GM23338 (cell line): ENCODE data around the gene AIMP1. TPM values are rescaled to one million over a fixed set of nuclear protein-coding genes. Genes with fewer than 3 reads are reported as not detected.

Experiments used
- ATAC-seq: fragments of 200-7000 bp; cut with Tn5 transposase; 3 replicates; pipeline ENCODE4 v1.9.1; 2020
- DNase-seq: peaks from one replicate; pipeline ENCODE4 v3.0.0-alpha.2; 2015; ENCODE audit warnings: low spot score
- H2AFZ ChIP-seq: fragments of 200-600 bp; sonication (generic); 2 replicates; pipeline ENCODE4 v1.8.0; 2016; ENCODE audit warnings: antibody characterized with exemption, mild to moderate bottlenecking, moderate library complexity
- H3F3A ChIP-seq: fragments of 200-600 bp; sonication (generic); replicated peaks from 2 replicates; pipeline ENCODE4 v1.8.0; 2017; ENCODE audit warnings: antibody characterized with exemption, mixed run types, low read depth
- H3K27ac ChIP-seq: fragments of 200-600 bp; sonication (generic); 2 replicates; pipeline ENCODE4 v1.6.1; 2016; ENCODE audit warnings: low read depth
- H3K27me3 ChIP-seq: fragments of 200-600 bp; sonication (generic); 2 replicates; pipeline ENCODE4 v1.8.0; 2016; ENCODE audit warnings: mild to moderate bottlenecking, mixed run types, moderate library complexity; ENCODE audit not compliant: insufficient read depth
- H3K36me3 ChIP-seq: fragments of 200-600 bp; sonication (generic); 2 replicates; pipeline ENCODE4 v1.8.0; 2016; ENCODE audit warnings: mild to moderate bottlenecking; ENCODE audit not compliant: insufficient read depth
- H3K4me1 ChIP-seq: fragments of 200-600 bp; sonication (generic); 2 replicates; pipeline ENCODE4 v1.8.0; 2016; ENCODE audit warnings: mild to moderate bottlenecking, moderate library complexity; ENCODE audit not compliant: insufficient read depth
- H3K4me2 ChIP-seq: fragments of 200-600 bp; sonication (generic); 2 replicates; pipeline ENCODE4 v1.7.1; 2017; ENCODE audit warnings: mixed run types
- H3K4me3 ChIP-seq: fragments of 200-600 bp; sonication (generic); 2 replicates; pipeline ENCODE4 v1.6.1; 2016; ENCODE audit warnings: mixed run types
- H3K79me2 ChIP-seq: fragments of 200-600 bp; sonication (generic); replicated peaks from 2 replicates; pipeline ENCODE4 v1.8.0; 2017; ENCODE audit warnings: mild to moderate bottlenecking; ENCODE audit not compliant: insufficient read depth
- H3K9me2 ChIP-seq: fragments of 200-600 bp; sonication (generic); 2 replicates; pipeline ENCODE4 v1.8.0; 2017; ENCODE audit not compliant: insufficient read depth
- H4K20me1 ChIP-seq: fragments of 200-600 bp; sonication (generic); replicated peaks from 2 replicates; pipeline ENCODE4 v1.8.0; 2017; ENCODE audit warnings: mild to moderate bottlenecking; ENCODE audit not compliant: insufficient read depth
- H3K27ac Mint-ChIP-seq: 2 replicates; pipeline ENCODE4 v1.8.0; 2020; ENCODE audit warnings: inconsistent platforms, mild to moderate bottlenecking, moderate library complexity, mixed read lengths
- H3K27me3 Mint-ChIP-seq: 3 replicates; pipeline ENCODE4 v1.8.0; 2022; ENCODE audit warnings: low read depth, mild to moderate bottlenecking, moderate library complexity, mixed read lengths, inconsistent platforms; ENCODE audit not compliant: insufficient read depth, poor library complexity
- H3K36me3 Mint-ChIP-seq: 3 replicates; pipeline ENCODE4 v1.8.0; 2021; ENCODE audit warnings: low read depth, mild to moderate bottlenecking, inconsistent platforms, moderate library complexity, mixed read lengths
- H3K4me1 Mint-ChIP-seq: 3 replicates; pipeline ENCODE4 v1.8.0; 2020; ENCODE audit warnings: mild to moderate bottlenecking, inconsistent platforms, mixed read lengths
- H3K4me3 Mint-ChIP-seq: 3 replicates; pipeline ENCODE4 v1.8.0; 2021; ENCODE audit warnings: moderate library complexity, mild to moderate bottlenecking, inconsistent platforms, mixed read lengths
- H3K9me3 Mint-ChIP-seq: 3 replicates; pipeline ENCODE4 v1.8.0; 2020; ENCODE audit warnings: moderate library complexity, mild to moderate bottlenecking, inconsistent platforms, mixed read lengths
- CREB1 ChIP-seq: fragments of 250-450 bp; sonication (Bioruptor Pico); IDR thresholded peaks from 2 replicates; pipeline ENCODE4 v1.5.0; 2020; ENCODE audit warnings: low read depth, mild to moderate bottlenecking, moderate library complexity
- polyA plus RNA-seq: library from polyadenylated mRNA; unstranded; fragments of >200 nt; fragmentation: Nextera tagmentation; extraction: Ambion mirVana; gene quantifications from 2 replicates; pipeline ENCODE4 v1.2.1, GENCODE V29; 2016
- total RNA-seq: library from RNA; depleted of rRNA; stranded (reverse); fragments of >200 nt; shearing (Covaris generic); gene quantifications from 2 replicates; pipeline ENCODE4 v1.2.3, GENCODE V29; 2014
- TF ChIP-seq, protein P1 (sequence below): fragments of 250-450 bp; sonication (Bioruptor Pico); IDR thresholded peaks from 2 replicates; pipeline ENCODE4 v1.5.0; 2020; ENCODE audit warnings: mild to moderate bottlenecking, moderate library complexity
- TF ChIP-seq, protein P2 (sequence below): IDR thresholded peaks from 2 replicates; pipeline ENCODE4 v1.6.1; 2016; ENCODE audit warnings: antibody characterized with exemption
- TF ChIP-seq, protein P3 (sequence below): IDR thresholded peaks from one replicate; pipeline ENCODE4 v1.6.1; 2018; ENCODE audit warnings: antibody characterized with exemption; ENCODE audit not compliant: unreplicated experiment

AIMP1 gene
- total and polyA plus RNA-seq, 2 experiments from 2014 or later = 34.5 to 200 TPM

DNA sequence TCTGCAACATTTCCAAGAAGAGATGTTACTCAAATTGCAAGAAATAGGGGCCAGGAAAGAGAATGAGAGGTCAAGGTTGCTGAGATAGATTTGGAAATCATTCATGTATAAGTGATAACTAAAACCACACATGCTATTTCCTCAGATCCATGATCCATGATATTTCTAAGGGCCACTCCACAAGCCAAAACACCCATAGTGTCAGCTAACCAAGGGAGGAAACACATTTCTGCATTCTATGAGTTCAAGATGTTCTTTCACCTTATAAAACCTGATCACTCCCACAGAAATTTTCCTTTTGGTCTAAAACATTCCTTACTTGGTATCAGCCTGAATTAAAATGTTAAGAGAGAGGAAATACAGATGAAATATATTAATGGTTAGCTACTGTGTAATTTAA lies 47.6 kb upstream of the AIMP1 start:
- Histone ChIP-seq H3K9me2 (no peaks in the 10 kb centered on the region), H3K4me1 (peaks cover 10% of the 10 kb centered on the region; the same call in 1 of the 2 replicates), H3K4me2 (no peak overlapping the region), H3K79me2 (no peaks in the 10 kb centered on the region; the same call in 1 of the 2 replicates), H2AFZ (no peak overlapping the region), H3K27ac (no peak overlapping the region), H3K27me3 (no peaks in the 10 kb centered on the region), H3F3A (no peaks in the 10 kb centered on the region), H3K4me3 (no peak overlapping the region), H3K36me3 (no peaks in the 10 kb centered on the region), H4K20me1 (no peaks in the 10 kb centered on the region)
- no peak overlapping the region; the same call in 1 of the 2 replicates for H3K27ac Mint-ChIP-seq
- H3K4me3 Mint-ChIP-seq = no peak overlapping the region
- no peaks in the 10 kb centered on the region for H3K27me3 Mint-ChIP-seq
- H3K9me3 Mint-ChIP-seq = no peaks in the 10 kb centered on the region
- peaks cover 7% of the 10 kb centered on the region for H3K4me1 Mint-ChIP-seq
- TF ChIP-seq, protein P1, sequence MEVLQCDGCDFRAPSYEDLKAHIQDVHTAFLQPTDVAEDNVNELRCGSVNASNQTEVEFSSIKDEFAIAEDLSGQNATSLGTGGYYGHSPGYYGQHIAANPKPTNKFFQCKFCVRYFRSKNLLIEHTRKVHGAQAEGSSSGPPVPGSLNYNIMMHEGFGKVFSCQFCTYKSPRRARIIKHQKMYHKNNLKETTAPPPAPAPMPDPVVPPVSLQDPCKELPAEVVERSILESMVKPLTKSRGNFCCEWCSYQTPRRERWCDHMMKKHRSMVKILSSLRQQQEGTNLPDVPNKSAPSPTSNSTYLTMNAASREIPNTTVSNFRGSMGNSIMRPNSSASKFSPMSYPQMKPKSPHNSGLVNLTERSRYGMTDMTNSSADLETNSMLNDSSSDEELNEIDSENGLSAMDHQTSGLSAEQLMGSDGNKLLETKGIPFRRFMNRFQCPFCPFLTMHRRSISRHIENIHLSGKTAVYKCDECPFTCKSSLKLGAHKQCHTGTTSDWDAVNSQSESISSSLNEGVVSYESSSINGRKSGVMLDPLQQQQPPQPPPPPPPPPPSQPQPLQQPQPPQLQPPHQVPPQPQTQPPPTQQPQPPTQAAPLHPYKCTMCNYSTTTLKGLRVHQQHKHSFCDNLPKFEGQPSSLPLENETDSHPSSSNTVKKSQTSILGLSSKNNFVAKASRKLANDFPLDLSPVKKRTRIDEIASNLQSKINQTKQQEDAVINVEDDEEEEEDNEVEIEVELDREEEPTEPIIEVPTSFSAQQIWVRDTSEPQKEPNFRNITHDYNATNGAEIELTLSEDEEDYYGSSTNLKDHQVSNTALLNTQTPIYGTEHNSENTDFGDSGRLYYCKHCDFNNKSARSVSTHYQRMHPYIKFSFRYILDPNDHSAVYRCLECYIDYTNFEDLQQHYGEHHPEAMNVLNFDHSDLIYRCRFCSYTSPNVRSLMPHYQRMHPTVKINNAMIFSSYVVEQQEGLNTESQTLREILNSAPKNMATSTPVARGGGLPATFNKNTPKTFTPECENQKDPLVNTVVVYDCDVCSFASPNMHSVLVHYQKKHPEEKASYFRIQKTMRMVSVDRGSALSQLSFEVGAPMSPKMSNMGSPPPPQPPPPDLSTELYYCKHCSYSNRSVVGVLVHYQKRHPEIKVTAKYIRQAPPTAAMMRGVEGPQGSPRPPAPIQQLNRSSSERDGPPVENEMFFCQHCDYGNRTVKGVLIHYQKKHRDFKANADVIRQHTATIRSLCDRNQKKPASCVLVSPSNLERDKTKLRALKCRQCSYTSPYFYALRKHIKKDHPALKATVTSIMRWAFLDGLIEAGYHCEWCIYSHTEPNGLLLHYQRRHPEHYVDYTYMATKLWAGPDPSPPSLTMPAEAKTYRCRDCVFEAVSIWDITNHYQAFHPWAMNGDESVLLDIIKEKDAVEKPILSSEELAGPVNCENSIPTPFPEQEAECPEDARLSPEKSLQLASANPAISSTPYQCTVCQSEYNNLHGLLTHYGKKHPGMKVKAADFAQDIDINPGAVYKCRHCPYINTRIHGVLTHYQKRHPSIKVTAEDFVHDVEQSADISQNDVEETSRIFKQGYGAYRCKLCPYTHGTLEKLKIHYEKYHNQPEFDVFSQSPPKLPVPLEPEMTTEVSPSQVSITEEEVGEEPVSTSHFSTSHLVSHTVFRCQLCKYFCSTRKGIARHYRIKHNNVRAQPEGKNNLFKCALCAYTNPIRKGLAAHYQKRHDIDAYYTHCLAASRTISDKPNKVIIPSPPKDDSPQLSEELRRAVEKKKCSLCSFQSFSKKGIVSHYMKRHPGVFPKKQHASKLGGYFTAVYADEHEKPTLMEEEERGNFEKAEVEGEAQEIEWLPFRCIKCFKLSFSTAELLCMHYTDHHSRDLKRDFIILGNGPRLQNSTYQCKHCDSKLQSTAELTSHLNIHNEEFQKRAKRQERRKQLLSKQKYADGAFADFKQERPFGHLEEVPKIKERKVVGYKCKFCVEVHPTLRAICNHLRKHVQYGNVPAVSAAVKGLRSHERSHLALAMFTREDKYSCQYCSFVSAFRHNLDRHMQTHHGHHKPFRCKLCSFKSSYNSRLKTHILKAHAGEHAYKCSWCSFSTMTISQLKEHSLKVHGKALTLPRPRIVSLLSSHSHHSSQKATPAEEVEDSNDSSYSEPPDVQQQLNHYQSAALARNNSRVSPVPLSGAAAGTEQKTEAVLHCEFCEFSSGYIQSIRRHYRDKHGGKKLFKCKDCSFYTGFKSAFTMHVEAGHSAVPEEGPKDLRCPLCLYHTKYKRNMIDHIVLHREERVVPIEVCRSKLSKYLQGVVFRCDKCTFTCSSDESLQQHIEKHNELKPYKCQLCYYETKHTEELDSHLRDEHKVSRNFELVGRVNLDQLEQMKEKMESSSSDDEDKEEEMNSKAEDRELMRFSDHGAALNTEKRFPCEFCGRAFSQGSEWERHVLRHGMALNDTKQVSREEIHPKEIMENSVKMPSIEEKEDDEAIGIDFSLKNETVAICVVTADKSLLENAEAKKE (CRISPR knock-in tag) = no peak
- no peak for TF ChIP-seq CREB1 (CRISPR knock-in tag)
- TF ChIP-seq, protein P2, sequence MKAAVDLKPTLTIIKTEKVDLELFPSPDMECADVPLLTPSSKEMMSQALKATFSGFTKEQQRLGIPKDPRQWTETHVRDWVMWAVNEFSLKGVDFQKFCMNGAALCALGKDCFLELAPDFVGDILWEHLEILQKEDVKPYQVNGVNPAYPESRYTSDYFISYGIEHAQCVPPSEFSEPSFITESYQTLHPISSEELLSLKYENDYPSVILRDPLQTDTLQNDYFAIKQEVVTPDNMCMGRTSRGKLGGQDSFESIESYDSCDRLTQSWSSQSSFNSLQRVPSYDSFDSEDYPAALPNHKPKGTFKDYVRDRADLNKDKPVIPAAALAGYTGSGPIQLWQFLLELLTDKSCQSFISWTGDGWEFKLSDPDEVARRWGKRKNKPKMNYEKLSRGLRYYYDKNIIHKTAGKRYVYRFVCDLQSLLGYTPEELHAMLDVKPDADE = no peak
- DNase-seq (no peak), ATAC-seq (no peak)
- H3K36me3 Mint-ChIP-seq = no peaks in the 10 kb centered on the region

DNA sequence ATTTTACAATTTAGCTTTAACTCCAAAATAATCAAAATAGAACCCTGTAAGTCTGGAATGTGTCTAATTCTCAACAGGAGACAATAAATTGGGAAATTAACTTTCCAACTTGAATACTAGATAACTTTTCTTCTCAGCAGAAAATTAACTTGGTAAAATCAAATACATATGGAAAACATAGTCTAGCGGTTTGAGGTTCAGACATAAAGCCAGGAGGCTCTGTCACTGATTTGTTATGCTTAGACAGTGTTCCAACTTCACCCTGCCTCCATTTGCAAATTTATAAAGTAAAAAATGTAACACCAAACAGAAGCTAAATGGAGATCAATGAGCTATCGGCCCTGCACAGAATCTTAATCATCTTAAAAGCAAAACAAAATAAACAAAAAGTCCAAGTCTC lies 46.6 kb upstream of the AIMP1 start:
- H3K36me3 Mint-ChIP-seq = peaks cover 5% of the 10 kb centered on the region
- H3K4me1 Mint-ChIP-seq = peaks cover 14% of the 10 kb centered on the region
- ATAC-seq = no peak
- Histone ChIP-seq H3K9me2 (no peaks in the 10 kb centered on the region), H3K4me1 (peaks cover 10% of the 10 kb centered on the region; the same call in 1 of the 2 replicates), H3K79me2 (no peaks in the 10 kb centered on the region; the same call in none of the 2 replicates), H3K4me3 (no peak overlapping the region), H4K20me1 (no peaks in the 10 kb centered on the region), H3F3A (no peaks in the 10 kb centered on the region), H3K36me3 (no peaks in the 10 kb centered on the region), H3K27ac (no peak overlapping the region), H3K4me2 (no peak overlapping the region), H3K27me3 (no peaks in the 10 kb centered on the region), H2AFZ (no peak overlapping the region)
- no peaks in the 10 kb centered on the region for H3K27me3 Mint-ChIP-seq
- no peak overlapping the region for H3K4me3 Mint-ChIP-seq
- DNase-seq = no peak
- H3K27ac Mint-ChIP-seq = no peak overlapping the region
- H3K9me3 Mint-ChIP-seq = no peaks in the 10 kb centered on the region
- TF ChIP-seq, protein P3, sequence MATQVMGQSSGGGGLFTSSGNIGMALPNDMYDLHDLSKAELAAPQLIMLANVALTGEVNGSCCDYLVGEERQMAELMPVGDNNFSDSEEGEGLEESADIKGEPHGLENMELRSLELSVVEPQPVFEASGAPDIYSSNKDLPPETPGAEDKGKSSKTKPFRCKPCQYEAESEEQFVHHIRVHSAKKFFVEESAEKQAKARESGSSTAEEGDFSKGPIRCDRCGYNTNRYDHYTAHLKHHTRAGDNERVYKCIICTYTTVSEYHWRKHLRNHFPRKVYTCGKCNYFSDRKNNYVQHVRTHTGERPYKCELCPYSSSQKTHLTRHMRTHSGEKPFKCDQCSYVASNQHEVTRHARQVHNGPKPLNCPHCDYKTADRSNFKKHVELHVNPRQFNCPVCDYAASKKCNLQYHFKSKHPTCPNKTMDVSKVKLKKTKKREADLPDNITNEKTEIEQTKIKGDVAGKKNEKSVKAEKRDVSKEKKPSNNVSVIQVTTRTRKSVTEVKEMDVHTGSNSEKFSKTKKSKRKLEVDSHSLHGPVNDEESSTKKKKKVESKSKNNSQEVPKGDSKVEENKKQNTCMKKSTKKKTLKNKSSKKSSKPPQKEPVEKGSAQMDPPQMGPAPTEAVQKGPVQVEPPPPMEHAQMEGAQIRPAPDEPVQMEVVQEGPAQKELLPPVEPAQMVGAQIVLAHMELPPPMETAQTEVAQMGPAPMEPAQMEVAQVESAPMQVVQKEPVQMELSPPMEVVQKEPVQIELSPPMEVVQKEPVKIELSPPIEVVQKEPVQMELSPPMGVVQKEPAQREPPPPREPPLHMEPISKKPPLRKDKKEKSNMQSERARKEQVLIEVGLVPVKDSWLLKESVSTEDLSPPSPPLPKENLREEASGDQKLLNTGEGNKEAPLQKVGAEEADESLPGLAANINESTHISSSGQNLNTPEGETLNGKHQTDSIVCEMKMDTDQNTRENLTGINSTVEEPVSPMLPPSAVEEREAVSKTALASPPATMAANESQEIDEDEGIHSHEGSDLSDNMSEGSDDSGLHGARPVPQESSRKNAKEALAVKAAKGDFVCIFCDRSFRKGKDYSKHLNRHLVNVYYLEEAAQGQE = no peak
